Measurements from ENCODE around the gene NAA16.
A peak's percentile ranks its signal among the peaks of the same experiment; 100 is the strongest.

The NAA16 gene

DNA sequence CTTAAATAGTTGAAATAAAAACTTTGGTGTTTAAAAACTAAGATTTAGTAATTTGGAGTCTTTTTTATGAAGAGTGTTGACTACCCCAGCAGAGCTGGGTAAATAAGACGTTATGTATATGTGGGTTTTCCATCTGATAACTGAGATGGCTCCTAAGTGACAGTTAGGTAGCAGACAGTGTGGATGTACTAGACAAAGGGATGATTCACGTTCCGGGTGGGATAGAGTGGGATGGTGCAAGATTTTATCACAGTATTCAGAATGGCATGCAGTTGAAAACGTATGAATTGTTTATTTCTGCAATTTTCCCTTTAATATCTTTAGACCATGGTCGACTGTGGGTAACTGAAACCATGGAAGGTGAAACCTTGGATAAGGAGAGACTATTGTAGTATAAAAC is 50.4 kb downstream of the NAA16 start:
- DNase-seq: no peak

DNA sequence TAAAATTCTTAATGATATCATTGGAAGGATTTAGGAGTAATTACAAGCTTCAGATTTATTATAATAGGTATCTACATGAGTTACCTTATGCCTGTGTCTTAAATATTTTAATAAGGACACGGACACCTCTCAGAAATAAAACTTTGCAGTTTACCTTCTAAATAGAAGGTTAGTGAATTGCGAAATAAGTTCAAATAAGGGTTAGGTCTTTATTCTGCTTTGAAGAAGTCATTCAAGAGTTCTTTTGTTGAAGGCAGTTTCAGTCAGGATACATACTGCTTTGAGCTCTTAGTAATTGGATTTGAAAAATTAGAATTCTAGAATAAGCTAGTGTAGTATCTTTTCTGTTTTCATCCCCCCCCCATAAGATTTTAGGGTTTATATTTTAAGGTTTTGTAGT is 53.0 kb downstream of the NAA16 start:
- DNase-seq: no peak

DNA sequence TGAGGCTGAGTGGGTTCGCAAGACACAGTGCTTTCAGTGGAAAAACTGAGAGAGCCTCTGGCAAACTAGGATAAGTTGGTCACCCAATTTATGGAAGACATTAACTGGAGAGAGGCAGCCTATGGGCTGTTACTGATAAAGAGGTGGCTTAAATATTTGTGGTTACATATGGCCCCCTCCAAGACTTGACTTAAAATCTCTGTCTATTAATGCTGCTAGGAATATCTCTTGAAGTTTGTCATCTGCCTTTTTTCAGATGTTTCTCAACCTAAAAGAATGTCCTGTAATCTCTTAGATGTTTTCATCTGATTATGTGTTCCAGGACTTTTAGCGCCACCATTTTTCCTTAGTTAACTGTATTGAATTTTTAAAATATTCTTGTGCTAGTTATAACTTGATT is 54.6 kb downstream of the NAA16 start:
- DNase-seq: no peak

DNA sequence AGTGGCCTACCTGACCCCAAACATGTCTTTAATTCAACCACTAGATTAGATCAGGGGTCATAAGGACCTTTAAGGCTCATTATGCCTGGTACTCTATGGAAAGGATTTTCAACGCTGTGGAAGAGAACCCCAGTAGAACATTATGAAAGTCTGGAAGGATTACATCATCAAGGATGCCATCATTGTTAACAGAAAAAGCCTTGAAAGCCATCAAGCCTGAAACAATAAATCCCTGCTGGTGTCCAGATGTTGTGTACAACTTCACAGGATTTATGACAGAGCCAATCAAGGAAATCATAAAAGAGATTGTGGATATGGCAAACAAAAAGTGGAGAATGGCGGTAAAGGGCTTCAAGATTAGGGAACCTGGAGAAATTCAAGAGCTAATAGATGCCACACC is 59.7 kb downstream of the NAA16 start:
- DNase-seq: no peak

DNA sequence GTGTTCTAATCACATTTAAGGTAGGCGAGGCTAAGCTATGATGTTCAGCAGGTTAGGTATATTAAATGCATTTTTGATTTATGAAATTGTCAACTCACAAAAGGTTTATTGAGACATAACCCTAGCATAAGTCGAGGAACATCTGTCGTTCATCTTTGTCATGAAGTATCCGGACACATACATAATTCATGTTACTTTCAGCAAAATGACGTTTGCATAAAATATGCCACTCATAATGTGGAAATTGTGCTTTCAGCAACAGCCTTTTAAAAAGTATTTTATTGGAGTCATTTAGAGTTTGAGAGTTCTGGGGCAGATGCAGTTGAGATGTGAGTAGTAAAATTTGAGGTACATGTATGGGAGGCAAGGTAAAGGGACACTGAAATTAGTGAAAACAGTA is 66.4 kb downstream of the NAA16 start:
- DNase-seq: no peak

DNA sequence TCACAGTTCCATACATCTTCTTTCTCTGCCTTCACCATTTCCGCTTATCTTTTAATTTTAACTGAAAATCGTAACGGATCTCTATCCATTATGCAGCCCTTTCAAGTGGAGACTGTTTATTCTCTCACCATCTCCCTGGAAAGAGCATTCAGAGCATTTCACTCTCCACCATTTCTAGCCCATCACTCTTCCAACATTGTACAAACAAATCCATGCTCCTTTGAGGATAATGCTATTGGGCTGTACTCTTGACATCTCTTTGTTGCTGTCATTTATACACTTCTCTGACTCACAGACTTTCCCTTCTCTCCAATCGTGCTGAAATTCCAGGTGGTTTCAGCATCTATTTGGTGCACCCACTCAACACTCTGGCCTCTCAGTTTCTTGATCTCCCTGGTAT is 71.4 kb downstream of the NAA16 start:
- no peak for DNase-seq

DNA sequence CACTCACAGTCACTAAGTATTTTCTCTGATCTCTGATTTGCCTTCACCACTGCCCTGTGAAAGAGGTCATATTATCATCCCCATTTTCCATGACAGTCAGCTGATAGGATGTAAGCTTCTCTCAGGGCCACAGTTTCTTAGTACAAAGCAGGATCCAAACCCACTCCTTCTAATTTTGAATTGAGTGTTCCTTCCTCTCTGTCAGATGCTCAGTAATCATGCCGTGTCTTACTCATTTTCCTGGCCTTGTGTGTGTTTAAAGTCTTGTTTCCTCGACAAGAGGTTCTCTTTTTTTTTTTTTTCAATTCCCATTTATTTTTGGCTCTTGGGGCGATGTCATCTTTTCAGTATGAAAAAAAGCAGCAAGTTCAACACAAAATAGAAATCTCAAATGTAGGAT is 72.3 kb downstream of the NAA16 start:
- no peak for DNase-seq

DNA sequence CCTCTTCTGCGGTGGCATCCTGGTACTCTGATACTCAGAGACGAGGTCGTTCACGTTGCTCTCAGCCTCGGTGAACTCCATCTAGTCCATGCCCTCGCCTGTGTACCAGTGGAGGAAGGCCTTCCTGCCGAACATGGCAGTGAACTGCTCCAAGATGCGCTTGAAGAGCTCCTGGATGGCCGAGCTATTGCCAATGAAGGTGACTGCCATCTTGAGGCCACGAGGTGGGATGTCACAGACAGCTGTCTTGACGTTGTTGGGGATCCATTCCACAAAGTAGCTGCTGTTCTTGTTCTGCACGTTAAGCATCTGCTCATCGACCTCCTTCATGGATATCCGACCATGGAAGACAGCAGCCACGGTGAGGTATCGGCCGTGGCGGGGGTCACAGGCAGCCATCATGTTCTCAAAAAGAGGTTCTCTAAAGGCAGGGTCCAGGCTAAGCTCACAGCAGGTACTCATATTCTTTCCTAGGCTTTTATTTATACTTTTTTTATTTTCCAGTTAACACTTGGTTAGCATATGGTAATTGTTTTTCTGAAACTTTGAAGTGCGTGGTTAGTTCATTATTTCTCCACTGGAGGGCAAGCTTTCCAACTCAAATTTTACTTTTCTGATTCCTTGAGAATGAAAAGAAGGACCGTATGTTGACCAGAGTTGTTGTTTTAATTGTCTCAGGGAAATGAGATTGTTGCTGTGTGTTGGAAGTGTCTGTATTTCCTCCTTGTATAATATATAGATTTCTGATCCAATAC is 73.9 kb downstream of the NAA16 start:
- DNase-seq: peak in 1 of 2 experiments; percentile 8

DNA sequence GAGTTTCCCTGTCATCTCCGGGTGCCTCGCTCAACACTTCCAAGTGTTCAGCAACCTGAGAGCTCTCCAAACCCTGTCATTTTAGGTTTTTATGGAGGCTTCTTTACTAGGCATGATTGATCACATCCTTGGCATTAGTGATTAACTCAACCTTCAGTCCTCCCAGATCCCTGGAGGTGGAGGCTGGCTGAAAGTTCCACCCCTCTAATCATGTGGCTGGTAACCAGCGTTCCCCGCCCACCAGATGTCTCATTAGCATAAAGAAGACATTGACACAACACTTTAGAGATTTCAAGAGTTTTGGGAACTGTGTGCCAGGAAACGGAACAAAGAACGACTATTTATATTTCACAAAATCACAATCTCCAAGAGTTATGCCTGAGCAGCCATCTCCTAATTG is 75.1 kb downstream of the NAA16 start:
- no peak for DNase-seq

DNA sequence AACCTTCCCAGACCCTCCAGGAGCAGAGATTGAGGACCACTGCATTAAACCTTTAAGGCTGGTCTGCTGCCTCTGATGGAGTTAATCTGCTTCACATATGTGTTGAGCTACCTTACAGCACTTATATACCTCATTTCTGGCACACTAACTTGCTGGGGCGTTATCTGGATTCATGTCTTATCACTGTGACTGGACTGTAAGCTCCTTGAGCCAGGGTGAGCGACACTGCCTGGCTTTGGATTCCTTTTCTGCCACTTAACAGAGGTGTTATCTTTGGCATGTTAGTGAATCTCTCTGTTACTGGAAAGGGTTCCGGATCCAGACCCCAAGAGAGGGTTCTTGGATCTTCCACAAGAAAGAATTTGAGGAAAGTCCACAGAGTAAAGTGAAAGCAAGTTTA is 76.5 kb downstream of the NAA16 start:
- DNase-seq: no peak

DNA sequence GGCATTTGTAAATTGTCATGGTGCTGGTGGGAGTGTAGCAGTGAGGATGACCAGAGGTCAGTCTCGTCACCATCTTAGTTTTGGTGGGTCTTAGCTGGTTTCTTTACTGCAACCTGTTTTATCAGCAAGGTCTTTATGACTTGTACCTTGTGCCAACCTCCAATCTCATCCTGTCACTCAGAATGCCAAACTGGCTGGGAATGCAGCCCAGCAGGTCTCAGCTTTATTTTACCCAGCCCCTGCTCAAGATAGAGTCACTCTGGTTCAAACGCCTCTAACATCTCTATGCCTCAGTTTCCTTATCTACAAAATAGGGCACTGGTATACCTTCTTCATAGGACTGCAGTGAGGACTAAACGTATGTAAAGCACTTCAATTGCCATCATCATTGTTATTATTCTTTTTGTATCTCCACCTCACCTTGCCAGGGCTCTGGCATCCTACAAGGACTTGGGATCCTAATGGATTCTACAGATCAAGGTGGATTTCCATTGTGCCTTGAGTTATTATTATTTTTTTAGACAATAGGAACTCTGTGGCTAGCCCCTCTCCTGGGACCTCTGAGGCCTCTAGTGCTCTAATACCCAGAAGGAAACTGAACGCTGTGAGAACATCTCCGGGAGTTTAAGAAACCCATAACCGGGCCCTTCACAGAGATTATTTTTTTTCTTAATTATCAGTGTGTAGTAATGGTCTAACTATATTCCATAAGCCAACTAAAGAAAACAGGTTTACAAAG is 77.2 kb downstream of the NAA16 start:
- no peak for DNase-seq

DNA sequence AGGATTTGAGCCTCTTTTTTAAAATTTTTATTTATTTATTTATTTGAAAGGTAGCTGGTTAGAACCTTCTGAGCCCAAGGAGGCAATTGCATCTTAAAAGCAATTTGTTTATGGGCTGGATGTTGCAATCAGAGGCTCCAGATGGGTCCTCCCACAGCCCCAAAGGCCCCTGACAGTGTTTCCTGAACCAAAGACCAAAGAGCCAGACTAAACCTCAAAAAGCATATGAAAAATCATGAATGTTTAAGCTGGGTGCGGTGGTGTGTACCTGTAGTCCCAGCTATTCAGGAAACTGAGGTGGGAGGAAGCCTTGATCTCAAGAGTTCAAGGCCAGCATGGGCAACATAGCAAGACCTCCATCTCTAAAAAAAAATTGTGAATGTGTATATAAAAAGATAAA is 78.5 kb downstream of the NAA16 start:
- DNase-seq: no peak

DNA sequence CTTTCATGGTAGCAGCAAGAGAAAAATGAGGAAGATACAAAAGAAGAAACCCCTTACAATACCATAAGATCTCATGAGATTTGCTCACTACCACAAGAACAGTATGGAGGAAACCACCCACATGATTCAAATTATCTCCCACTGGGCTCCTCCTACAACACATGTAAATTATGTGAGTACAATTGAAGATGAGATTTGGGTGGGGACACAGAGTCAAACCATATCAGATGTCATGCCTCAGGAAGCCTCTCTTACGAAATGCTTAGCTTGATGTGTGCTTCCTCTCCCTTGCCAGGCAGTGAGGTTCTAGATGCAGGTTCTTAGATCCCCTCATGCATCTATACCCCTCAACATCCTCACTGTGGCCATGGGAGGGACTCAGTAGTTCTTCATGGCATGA is 83.1 kb downstream of the NAA16 start:
- no peak for DNase-seq

DNA sequence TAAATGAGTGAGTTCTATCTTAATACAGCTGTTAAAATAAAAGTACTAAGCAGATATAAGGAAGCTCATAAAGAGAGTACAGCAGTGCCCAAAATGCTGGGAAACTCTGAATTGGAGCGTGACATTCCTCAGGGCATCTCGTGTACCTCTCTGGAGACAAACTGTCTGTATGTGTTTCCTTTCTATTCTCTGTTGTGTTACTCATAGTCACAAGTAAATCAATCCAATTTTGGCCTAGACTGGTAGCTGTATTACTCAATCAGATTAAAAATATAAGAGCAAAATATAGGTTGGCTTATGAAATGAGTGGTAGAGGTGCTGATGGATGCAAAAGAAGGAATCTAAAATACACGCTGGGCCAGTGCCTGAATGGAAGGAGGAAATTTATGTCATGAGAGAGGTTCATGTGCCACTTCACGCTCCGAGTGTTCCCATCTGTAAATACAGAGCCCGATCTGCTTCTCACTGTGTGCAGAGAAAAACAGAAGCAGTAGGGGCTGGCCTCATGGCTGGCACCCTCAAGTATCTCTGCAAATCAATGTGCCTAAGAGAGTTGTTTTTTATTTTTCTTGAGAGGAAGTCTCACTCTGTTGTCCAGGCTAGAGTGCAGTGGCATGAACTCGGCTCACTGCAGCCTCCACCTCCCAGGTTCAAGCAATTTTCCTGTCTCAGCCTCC is 87.6 kb downstream of the NAA16 start:
- no peak for DNase-seq

DNA sequence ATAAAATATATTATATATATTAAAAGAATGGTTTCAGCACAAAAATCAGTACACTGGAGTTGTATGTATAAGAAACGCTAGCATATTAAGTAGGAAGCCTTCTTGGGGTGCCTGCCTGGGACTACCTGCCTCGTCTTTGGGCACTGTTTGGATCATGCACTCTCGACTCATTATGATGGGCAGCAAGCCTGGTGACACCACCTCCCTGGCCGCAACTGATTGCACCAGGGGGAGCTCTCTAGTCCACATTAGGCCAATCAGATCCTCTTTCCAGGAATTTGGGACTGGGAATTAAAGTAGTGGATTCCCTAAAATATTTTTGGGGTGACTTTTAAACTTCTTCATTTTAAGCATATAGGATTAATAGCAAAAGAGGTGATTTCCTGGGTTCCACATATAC is 90.3 kb downstream of the NAA16 start:
- no peak for DNase-seq

DNA sequence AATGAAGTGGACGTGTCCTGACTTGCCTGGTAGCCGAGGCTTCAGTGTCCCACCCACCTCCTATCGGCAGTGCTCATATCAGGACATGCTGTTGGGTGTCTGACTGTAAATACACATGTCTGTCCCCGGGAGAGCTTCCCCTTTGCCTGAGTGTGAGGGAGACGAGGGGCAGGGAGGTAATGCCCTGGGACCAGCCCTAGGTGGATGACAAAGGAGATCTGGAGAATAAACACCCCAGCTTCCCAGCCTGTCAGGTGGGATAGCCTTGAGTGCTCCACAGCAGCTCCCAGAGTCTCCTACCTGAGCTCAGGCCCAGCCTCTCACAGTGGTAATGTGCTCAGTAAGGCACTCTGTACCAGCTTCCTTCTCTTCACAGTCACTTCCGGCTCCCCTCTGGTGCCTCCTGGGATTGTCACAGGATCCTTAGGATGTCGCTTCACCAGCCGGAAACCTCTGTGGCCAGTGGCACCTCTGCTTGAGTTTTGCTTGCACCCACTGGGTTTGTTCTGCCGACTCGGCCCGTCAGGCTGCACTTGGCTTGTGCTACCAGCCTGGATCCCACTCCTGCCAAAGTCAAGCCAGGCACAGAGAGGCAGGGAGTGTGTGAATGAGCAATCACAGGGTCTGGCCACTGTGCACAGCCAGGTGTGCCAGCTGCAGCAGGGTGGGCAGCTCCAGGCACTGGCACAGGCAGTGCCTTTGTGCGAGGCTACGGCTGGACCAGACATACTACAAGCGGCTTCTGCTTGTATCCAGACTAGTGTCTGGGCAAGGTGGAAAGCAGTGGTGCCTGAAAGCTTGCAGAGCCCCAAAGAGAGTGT is 91.8 kb downstream of the NAA16 start:
- no peak for DNase-seq

DNA sequence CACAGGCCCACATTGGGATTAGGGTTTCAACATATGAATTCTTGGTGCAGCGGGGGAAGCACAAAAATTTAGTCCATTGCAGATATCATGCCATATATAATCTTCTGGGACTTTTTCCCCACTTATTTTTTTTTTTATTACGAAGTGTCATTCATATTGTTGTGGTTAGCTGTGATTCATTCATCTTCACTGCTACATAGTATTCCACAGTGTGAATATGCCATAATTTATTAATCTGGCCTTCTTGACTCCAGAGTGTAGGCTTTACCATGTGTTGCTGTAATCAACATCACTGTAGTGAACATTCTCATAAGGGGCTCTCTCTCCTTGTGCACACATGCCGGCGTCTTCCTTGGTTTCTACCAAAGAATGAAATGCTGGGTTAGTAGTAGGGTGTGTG is 92.9 kb downstream of the NAA16 start:
- no peak for DNase-seq

DNA sequence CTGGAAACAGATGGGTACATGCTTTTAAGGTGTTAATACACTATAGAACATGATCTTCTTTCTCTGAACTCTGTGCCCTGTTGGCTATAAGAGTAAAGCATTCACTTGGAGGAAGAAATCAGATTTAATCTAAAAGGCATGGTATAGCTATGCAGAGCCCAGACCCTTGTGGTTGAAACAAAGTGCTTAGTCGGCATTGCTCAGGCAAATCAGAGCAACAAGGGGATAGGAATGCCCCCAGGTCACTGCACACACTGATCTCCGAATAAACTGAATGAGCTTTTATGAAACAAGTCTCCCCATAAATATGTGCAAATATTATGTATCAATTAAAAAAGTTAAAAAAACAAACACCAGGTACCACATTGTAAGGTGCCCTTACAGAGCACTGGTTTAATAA is 94.3 kb downstream of the NAA16 start:
- no peak for DNase-seq

DNA sequence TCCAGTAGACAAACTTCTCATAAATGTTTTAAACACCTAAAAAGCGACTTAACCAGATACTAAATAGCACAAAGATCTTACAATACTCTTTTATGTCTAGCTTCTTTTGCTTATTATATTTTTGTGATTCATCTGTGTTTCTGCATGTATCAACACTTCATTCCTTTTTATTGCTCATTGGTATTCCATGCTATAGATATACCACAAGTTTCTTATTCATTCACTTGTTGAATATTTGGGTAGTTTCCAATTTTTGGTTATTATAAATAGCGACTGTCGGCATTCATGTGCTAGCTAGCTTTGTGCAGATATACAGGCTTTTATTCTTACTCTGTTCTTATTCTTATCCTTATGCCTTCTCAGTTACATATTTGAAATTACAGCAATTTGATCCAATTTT is 96.3 kb downstream of the NAA16 start:
- DNase-seq: no peak

DNA sequence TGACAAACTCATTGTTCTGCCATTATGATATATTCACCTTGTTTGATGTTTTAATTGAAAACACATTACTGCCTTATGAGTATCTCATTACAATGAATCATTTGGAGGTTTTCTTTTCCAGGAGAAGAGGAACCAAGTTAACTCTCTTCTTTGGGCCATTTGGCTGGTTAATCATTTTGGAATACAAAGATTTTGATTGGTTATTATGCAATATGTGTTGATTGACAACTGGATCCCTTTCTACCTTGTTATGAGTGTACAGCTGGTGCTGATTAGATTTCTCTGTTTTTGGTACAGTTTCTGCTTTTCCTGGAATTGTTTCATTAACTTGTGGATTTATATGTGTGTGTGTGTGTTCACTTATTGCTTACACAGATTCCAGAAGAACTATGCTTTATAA is 97.1 kb downstream of the NAA16 start:
- no peak for DNase-seq

DNA sequence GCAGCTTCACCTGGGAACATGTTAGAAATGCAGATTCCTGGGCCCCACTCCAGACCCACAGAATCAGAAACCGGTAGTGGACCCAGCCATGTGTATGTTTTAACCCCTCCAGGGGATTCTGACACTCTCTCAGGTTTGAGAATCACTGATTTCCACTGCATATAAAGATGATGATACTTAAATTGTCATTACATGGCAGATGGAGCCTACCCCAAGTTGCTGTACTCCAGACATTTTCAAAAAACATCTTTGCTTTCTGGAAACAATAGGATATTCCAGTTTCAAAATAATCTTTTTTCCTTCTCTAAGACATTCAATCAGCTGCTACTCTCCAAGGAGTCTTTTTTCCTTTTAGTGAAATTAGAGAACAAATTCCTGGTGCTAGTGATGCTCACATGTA is 97.7 kb downstream of the NAA16 start:
- DNase-seq: no peak

DNA sequence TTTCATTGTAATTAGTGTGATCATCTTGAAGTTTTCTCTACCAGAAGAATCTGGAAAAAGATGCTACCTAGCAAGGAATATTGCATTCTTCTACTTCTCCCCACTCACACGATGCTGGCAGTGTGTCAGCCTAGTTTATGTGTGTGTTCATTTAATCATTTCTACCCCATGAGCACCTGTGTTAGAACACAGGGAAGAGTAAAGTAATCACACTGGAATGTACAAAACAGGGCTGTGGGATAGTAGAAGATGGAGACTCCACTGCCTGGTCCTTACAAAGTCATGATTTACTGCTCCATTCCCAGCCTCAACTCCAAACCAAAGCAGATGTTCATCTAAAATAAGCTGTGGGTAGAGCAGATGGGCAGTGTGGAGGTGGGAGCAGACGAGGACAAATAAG is 98.5 kb downstream of the NAA16 start:
- no peak for DNase-seq

DNA sequence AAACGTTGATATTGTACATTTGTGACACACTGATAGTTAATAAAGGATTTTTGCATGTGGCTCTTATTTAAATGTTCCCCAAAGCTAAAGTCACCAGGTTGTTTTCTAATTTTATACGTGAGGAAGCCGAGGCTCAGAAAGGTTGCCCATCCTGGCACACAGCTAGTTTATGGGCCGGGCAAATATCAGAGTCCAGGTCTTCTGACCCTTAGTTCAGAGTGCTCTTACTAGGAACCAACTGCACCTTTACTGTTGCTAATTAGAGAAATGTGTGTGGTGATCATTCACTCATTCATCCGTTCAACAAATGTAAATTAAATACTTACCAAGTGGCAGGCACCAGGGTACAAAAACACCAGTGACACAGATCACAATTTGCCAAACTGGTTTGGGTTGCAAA is 100.0 kb downstream of the NAA16 start:
- no peak for DNase-seq
